OCI-LY3 (cell line): ENCODE results near the gene TMEM164.
"Not testable (repeated sequence)": the region's sequence is repeated elsewhere in the genome, so short reads cannot be mapped to it uniquely, and the experiment has no call there.

ENCODE experiments used
- CTCF ChIP-seq: fragments of 200-600, 300-600 bp; sonication (generic); IDR thresholded peaks from 2 replicates; pipeline ENCODE4 v1.5.1; 2014; ENCODE audit warnings: antibody characterized with exemption, low read length, low read depth
- EZH2phosphoT487 ChIP-seq: fragments of 200-600 bp; shearing (Covaris generic); IDR thresholded peaks from 2 replicates; pipeline ENCODE4 v1.6.1; 2018; ENCODE audit warnings: antibody characterized with exemption, mixed run types, low read depth

GRCh38 chrX:109985210-109985609, 17.7 kb upstream of the TMEM164 start:
- TF ChIP-seq CTCF, EZH2phosphoT487: not testable (repeated sequence)
